Activated T-cell treated with anti-CD3 and anti-CD28 coated beads, Interleukin-2, amount 50 U/mL, for 4 hours (primary cell): ENCODE data around the gene IPO13. TPM values are rescaled to one million over a fixed set of nuclear protein-coding genes. Genes with fewer than 3 reads are reported as not detected.

Source experiments
- ATAC-seq, 2 donors: fragments of 200-7000 bp; cut with Tn5 transposase; one replicate each; pipeline ENCODE4 v1.10.0; 2021
- DNase-seq: peaks from one replicate; pipeline ENCODE4 v3.0.0-alpha.2; 2020
- H3K27me3 Mint-ChIP-seq: one replicate; pipeline ENCODE4 v1.8.0; 2021; ENCODE audit warnings: low read depth, mixed read lengths
- H3K36me3 Mint-ChIP-seq: one replicate; pipeline ENCODE4 v1.8.0; 2022; ENCODE audit warnings: mixed read lengths; ENCODE audit not compliant: insufficient read depth
- H3K4me1 Mint-ChIP-seq: one replicate; pipeline ENCODE4 v1.8.0; 2021; ENCODE audit warnings: low read depth, mixed read lengths
- H3K4me3 Mint-ChIP-seq: one replicate; pipeline ENCODE4 v1.8.0; 2021; ENCODE audit warnings: mild to moderate bottlenecking, moderate library complexity, mixed read lengths
- H3K9me3 Mint-ChIP-seq: one replicate; pipeline ENCODE4 v1.8.0; 2021; ENCODE audit warnings: mixed read lengths
- total RNA-seq, 3 donors: library from RNA; stranded (reverse); gene quantifications; one replicate each; pipeline ENCODE4 v1.2.1, GENCODE V29; 2021

IPO13 gene
- total RNA-seq, 3 donors from 2014 or later = 27.5 to 31.9 (median 28.2) TPM

GRCh38 chr1:43979528-43980254 is 32.9 kb downstream of the IPO13 start:
- Mint-ChIP-seq H3K9me3 (no peaks in the 10 kb centered on the region), H3K4me1 (peaks cover 40% of the 10 kb centered on the region), H3K36me3 (peaks cover 19% of the 10 kb centered on the region), H3K4me3 (peak overlapping the region; percentile 88), H3K27me3 (no peaks in the 10 kb centered on the region)
- ATAC-seq (peak; percentile 19 to 21), DNase-seq (peak; percentile 23)

GRCh38 chr1:43980255-43981134 is 33.7 kb downstream of the IPO13 start:
- no peak for DNase-seq
- Mint-ChIP-seq H3K36me3 (peaks cover 19% of the 10 kb centered on the region), H3K4me1 (peaks cover 38% of the 10 kb centered on the region), H3K27me3 (no peaks in the 10 kb centered on the region), H3K9me3 (no peaks in the 10 kb centered on the region), H3K4me3 (peak overlapping the region; percentile 88)
- no peak for ATAC-seq

- ATAC-seq (no peak), DNase-seq (no peak)
- Mint-ChIP-seq H3K4me3 (peak overlapping the region; percentile 28), H3K36me3 (peaks cover 19% of the 10 kb centered on the region), H3K4me1 (peaks cover 33% of the 10 kb centered on the region), H3K9me3 (no peaks in the 10 kb centered on the region), H3K27me3 (no peaks in the 10 kb centered on the region)
These were observed 34.4 kb downstream of the IPO13 start for GRCh38 chr1:43981135-43981491.

GRCh38 chr1:43981636-43982035 is 34.9 kb downstream of the IPO13 start:
- no peaks in the 10 kb centered on the region for H3K9me3 Mint-ChIP-seq
- ATAC-seq (no peak), DNase-seq (no peak)
- H3K4me3 Mint-ChIP-seq = no peak overlapping the region
- H3K36me3 Mint-ChIP-seq = peaks cover 19% of the 10 kb centered on the region
- no peaks in the 10 kb centered on the region for H3K27me3 Mint-ChIP-seq
- peaks cover 27% of the 10 kb centered on the region for H3K4me1 Mint-ChIP-seq

GRCh38 chr1:43982241-43982640 is 35.5 kb downstream of the IPO13 start:
- Mint-ChIP-seq H3K9me3 (no peaks in the 10 kb centered on the region), H3K36me3 (peaks cover 13% of the 10 kb centered on the region), H3K27me3 (no peaks in the 10 kb centered on the region), H3K4me1 (peaks cover 21% of the 10 kb centered on the region), H3K4me3 (no peak overlapping the region)
- DNase-seq (no peak), ATAC-seq (no peak)

GRCh38 chr1:43982808-43983207 is 36.1 kb downstream of the IPO13 start:
- no peak overlapping the region for H3K4me3 Mint-ChIP-seq

GRCh38 chr1:43983253-43983899 is 36.6 kb downstream of the IPO13 start:
- Mint-ChIP-seq H3K4me1 (peaks cover 14% of the 10 kb centered on the region), H3K27me3 (no peaks in the 10 kb centered on the region), H3K36me3 (peaks cover 4% of the 10 kb centered on the region), H3K4me3 (no peak overlapping the region), H3K9me3 (no peaks in the 10 kb centered on the region)
- DNase-seq (no peak), ATAC-seq (no peak)

More at GRCh38 chr1:43982808-43983207, 36.1 kb downstream of the IPO13 start:
- H3K27me3 Mint-ChIP-seq = no peaks in the 10 kb centered on the region
- peaks cover 8% of the 10 kb centered on the region for H3K36me3 Mint-ChIP-seq
- H3K4me1 Mint-ChIP-seq = peaks cover 16% of the 10 kb centered on the region
- ATAC-seq = no peak
- DNase-seq = no peak
- H3K9me3 Mint-ChIP-seq = no peaks in the 10 kb centered on the region

GRCh38 chr1:43984855-43985254 is 38.1 kb downstream of the IPO13 start:
- Mint-ChIP-seq H3K36me3 (peaks cover 4% of the 10 kb centered on the region), H3K4me3 (no peak overlapping the region), H3K9me3 (no peaks in the 10 kb centered on the region), H3K4me1 (peaks cover 8% of the 10 kb centered on the region), H3K27me3 (no peaks in the 10 kb centered on the region)
- ATAC-seq (no peak), DNase-seq (no peak)

GRCh38 chr1:43985984-43986595 is 39.3 kb downstream of the IPO13 start:
- DNase-seq (no peak), ATAC-seq (no peak)
- H3K4me1 Mint-ChIP-seq = no peaks in the 10 kb centered on the region
- no peaks in the 10 kb centered on the region for H3K27me3 Mint-ChIP-seq
- no peaks in the 10 kb centered on the region for H3K36me3 Mint-ChIP-seq
- no peak overlapping the region for H3K4me3 Mint-ChIP-seq
- no peaks in the 10 kb centered on the region for H3K9me3 Mint-ChIP-seq

- Mint-ChIP-seq H3K36me3 (no peaks in the 10 kb centered on the region), H3K4me1 (peaks cover 2% of the 10 kb centered on the region), H3K27me3 (no peaks in the 10 kb centered on the region), H3K9me3 (no peaks in the 10 kb centered on the region), H3K4me3 (no peak overlapping the region)
- ATAC-seq (no peak), DNase-seq (no peak)
These were observed 40.0 kb downstream of the IPO13 start for GRCh38 chr1:43986712-43987111.

- ATAC-seq (no peak), DNase-seq (no peak)
- Mint-ChIP-seq H3K27me3 (no peaks in the 10 kb centered on the region), H3K4me3 (no peak overlapping the region), H3K9me3 (no peaks in the 10 kb centered on the region), H3K36me3 (no peaks in the 10 kb centered on the region), H3K4me1 (peaks cover 6% of the 10 kb centered on the region)
These were observed 40.6 kb downstream of the IPO13 start for GRCh38 chr1:43987159-43987902.

GRCh38 chr1:43990271-43991199 is 43.8 kb downstream of the IPO13 start:
- no peaks in the 10 kb centered on the region for H3K27me3 Mint-ChIP-seq
- peaks cover 11% of the 10 kb centered on the region for H3K4me1 Mint-ChIP-seq
- DNase-seq (no peak), ATAC-seq (no peak)
- H3K4me3 Mint-ChIP-seq = peak overlapping the region; percentile 90
- H3K9me3 Mint-ChIP-seq = no peaks in the 10 kb centered on the region
- H3K36me3 Mint-ChIP-seq = no peaks in the 10 kb centered on the region

- Mint-ChIP-seq H3K9me3 (no peaks in the 10 kb centered on the region), H3K36me3 (no peaks in the 10 kb centered on the region), H3K4me3 (peak overlapping the region; percentile 90), H3K27me3 (no peaks in the 10 kb centered on the region), H3K4me1 (peaks cover 11% of the 10 kb centered on the region)
- ATAC-seq (peak in 1 of 2 donors; percentile 4), DNase-seq (no peak)
These were observed 44.4 kb downstream of the IPO13 start for GRCh38 chr1:43991200-43991475.
